ENCODE results near the gene COPE.

The COPE gene

DNA sequence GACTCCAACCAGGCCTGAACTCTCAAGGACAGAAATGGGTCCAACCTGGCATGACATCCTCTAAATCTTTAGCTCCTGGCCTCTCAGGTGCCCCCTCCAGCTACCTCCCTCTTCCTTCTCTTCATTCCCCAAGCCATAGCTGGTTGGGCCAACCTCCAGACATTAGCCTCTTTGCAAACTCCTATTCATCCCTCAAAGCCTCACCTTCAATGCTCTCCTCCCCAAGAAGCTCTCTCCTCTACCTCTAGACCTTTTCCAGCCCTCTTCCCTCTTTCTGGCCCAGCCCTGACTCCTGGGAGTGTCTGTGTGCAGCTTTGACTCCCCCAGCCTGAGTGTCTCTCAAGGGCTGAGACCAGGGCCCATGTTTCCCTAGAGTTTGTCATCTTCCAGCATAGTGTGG lies 27.1 kb upstream of the COPE start:
- TF ChIP-seq POLR2AphosphoS5 (IDR thresholded peaks at IDR 0.05; ENCODE audit: low read depth, low read length): no peak
- TF ChIP-seq SIN3A (IDR thresholded peaks at IDR 0.05; ENCODE audit: borderline replicate concordance, insufficient read depth, low read length): no peak
- no peak for TF ChIP-seq FOXP2 (optimal IDR thresholded peaks at IDR 0.05; ENCODE audit: borderline replicate concordance, extremely low read depth, extremely low read length, insufficient read depth)
- TF ChIP-seq TAF1 (IDR thresholded peaks at IDR 0.05; ENCODE audit: borderline replicate concordance, insufficient read depth, low read length): no peak
- TF ChIP-seq, protein P1, sequence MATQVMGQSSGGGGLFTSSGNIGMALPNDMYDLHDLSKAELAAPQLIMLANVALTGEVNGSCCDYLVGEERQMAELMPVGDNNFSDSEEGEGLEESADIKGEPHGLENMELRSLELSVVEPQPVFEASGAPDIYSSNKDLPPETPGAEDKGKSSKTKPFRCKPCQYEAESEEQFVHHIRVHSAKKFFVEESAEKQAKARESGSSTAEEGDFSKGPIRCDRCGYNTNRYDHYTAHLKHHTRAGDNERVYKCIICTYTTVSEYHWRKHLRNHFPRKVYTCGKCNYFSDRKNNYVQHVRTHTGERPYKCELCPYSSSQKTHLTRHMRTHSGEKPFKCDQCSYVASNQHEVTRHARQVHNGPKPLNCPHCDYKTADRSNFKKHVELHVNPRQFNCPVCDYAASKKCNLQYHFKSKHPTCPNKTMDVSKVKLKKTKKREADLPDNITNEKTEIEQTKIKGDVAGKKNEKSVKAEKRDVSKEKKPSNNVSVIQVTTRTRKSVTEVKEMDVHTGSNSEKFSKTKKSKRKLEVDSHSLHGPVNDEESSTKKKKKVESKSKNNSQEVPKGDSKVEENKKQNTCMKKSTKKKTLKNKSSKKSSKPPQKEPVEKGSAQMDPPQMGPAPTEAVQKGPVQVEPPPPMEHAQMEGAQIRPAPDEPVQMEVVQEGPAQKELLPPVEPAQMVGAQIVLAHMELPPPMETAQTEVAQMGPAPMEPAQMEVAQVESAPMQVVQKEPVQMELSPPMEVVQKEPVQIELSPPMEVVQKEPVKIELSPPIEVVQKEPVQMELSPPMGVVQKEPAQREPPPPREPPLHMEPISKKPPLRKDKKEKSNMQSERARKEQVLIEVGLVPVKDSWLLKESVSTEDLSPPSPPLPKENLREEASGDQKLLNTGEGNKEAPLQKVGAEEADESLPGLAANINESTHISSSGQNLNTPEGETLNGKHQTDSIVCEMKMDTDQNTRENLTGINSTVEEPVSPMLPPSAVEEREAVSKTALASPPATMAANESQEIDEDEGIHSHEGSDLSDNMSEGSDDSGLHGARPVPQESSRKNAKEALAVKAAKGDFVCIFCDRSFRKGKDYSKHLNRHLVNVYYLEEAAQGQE (IDR thresholded peaks at IDR 0.05; ENCODE audit: insufficient read depth in 1 of 2, low read depth in 2 of 2, low read length in 2 of 2): no peak

DNA sequence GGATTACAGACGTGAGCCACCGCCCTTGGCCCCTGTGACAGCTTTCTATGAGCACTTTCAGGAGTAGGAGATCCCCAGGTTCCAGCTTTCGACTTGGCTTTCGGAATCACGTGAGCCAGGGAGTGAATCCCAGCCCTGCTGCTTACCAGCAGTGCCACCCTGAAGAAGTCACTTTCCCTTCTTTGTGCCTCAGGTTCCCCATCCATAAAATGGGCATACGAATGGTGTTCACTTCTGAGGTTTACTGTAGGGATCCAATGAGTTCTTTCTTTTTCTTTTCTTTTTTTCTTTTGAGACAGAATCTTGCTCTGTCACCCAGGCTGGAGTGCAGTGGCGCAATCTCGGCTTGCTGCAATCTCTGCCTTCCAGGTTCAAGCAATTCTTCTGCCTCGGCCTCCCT lies 26.1 kb upstream of the COPE start:
- TF ChIP-seq POLR2AphosphoS5 (IDR thresholded peaks at IDR 0.05; ENCODE audit: low read depth, low read length): no peak

DNA sequence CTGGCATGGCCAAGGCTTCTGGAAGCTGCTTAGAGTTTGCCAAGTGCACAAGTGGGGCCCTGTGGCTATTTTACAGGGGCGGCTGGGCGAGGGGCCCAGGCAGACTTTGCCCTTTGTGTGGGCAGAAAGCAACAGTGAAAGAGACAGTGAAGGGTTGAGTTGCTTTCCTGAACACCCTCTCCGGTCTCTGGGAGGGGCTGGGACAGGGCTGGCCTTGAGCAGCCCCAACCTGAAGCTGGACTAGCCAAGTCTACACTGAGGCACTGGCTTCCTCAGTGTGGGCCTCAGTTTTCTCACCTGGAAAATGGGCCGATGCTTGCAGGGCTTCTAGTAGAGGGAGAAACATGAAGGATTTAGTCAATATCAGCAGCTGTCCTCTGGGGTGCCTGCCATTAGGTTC lies 24.3 kb upstream of the COPE start:
- no peak for TF ChIP-seq SIN3A (IDR thresholded peaks at IDR 0.05; ENCODE audit: borderline replicate concordance, insufficient read depth, low read length)
- no peak for TF ChIP-seq TAF1 (IDR thresholded peaks at IDR 0.05; ENCODE audit: borderline replicate concordance, insufficient read depth, low read length)
- TF ChIP-seq, protein P1 (IDR thresholded peaks at IDR 0.05; ENCODE audit: insufficient read depth in 1 of 2, low read depth in 2 of 2, low read length in 2 of 2): no peak
- no peak for TF ChIP-seq POLR2AphosphoS5 (IDR thresholded peaks at IDR 0.05; ENCODE audit: low read depth, low read length)

DNA sequence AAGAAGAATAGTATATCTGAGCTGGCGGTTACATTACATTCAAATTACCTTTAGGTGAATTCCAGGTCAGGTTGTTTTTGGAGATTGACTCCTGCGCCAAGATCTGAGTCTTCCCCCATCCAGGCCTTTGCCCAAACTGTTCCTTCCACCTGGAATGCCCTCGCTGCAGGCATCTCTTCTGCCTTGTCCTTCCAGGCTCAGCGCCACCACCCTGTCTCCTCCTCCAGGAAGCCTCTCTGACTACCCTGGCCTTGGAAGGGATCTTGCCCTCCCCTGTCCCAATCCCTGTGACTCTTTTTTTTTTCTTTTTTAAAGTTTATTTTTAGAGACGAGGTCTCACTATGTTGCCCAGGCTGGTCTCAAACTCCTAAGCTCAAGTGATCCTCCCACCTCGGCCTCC lies 23.5 kb upstream of the COPE start:
- TF ChIP-seq TAF1 (IDR thresholded peaks at IDR 0.05; ENCODE audit: borderline replicate concordance, insufficient read depth, low read length) (no peak), FOXP2 (optimal IDR thresholded peaks at IDR 0.05; ENCODE audit: borderline replicate concordance, extremely low read depth, extremely low read length, insufficient read depth) (no peak), SIN3A (IDR thresholded peaks at IDR 0.05; ENCODE audit: borderline replicate concordance, insufficient read depth, low read length) (no peak), POLR2AphosphoS5 (IDR thresholded peaks at IDR 0.05; ENCODE audit: low read depth, low read length) (no peak)
- TF ChIP-seq, protein P1 (IDR thresholded peaks at IDR 0.05; ENCODE audit: insufficient read depth in 1 of 2, low read depth in 2 of 2, low read length in 2 of 2): no peak

DNA sequence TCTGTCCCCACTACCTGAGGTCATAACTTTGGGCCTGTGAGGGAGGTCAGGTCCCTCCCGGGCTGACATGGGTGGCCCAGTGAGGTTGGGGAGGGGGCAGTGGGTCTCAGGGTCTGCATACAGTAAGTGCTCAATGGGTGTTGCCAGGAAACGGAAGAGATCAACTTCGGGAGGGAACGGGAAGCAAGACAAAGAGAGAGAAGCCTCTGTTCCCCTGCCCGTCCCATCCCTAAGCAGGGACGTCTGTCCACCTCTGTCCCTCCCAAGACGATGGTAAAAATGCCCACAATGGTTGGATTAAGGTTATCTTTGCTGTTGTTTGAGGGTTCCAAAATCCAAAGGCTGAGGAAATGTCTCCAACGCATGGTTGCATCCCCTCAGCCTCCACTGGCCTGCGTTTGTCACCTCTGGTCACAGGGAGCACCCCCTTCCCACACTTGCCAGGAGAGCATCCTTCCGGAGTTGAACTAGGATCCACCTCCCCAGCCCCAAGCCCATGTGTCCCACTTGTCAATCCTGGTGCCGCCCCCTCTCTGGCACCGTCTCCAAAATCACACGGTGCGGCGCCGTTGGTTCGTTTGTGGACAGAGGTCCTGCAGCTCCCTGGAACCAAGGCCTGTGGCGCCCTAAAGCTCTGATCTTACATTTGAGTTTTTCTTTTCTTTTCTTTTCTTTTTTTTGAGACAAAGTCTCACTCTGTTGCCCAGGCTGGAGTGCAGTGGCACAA lies 22.6 kb upstream of the COPE start:
- TF ChIP-seq, protein P1 (IDR thresholded peaks at IDR 0.05; ENCODE audit: insufficient read depth in 1 of 2, low read depth in 2 of 2, low read length in 2 of 2): no peak
- TF ChIP-seq FOXP2 (optimal IDR thresholded peaks at IDR 0.05; ENCODE audit: borderline replicate concordance, extremely low read depth, extremely low read length, insufficient read depth) (no peak), TAF1 (IDR thresholded peaks at IDR 0.05; ENCODE audit: borderline replicate concordance, insufficient read depth, low read length) (no peak), SIN3A (IDR thresholded peaks at IDR 0.05; ENCODE audit: borderline replicate concordance, insufficient read depth, low read length) (no peak), POLR2AphosphoS5 (IDR thresholded peaks at IDR 0.05; ENCODE audit: low read depth, low read length) (no peak)
